ENCODE results near the gene ESCO1.

GRCh38 chr18:21499997-21500396 lies 100.5 kb downstream of the ESCO1 start:
- TF ChIP-seq CTCF (IDR thresholded peaks at IDR 0.05; ENCODE audit: poor library complexity) = no peak
- no peak for TF ChIP-seq EZH2 (IDR thresholded peaks at IDR 0.05; ENCODE audit: borderline replicate concordance)
